HL-60 (cell line): Measurements from ENCODE around the gene CHST3.

ENCODE experiments used
- DNase-seq, 2 experiments: peaks; one replicate each; pipeline ENCODE4 v3.0.0-alpha.2; 2010 to 2020; ENCODE audit warnings: low read depth in 1 of 2, low spot score in 1 of 2
- H3K27ac ChIP-seq: fragments of 250-450 bp; sonication (Bioruptor Pico); replicated peaks from 2 replicates; pipeline ENCODE4 v1.5.1; 2020; ENCODE audit warnings: mild to moderate bottlenecking, moderate library complexity
- H3K27me3 ChIP-seq: fragments of 250-450 bp; sonication (Bioruptor Pico); 2 replicates; pipeline ENCODE4 v1.5.1; 2021; ENCODE audit warnings: mild to moderate bottlenecking, moderate library complexity; ENCODE audit not compliant: insufficient read depth, poor library complexity, severe bottlenecking
- H3K4me3 ChIP-seq: replicated peaks from 2 replicates; pipeline ENCODE4 v1.5.1; 2011; ENCODE audit warnings: mild to moderate bottlenecking, control low read depth, low read length; ENCODE audit not compliant: insufficient read depth
- GABPA ChIP-seq: IDR thresholded peaks from 2 replicates; pipeline ENCODE4 v1.6.1; 2012; ENCODE audit warnings: low read depth
- POLR2AphosphoS5 ChIP-seq: IDR thresholded peaks from 2 replicates; pipeline ENCODE4 v1.6.1; 2012; ENCODE audit warnings: low read depth
- SPI1 ChIP-seq: IDR thresholded peaks from 2 replicates; pipeline ENCODE4 v1.6.1; 2012; ENCODE audit warnings: low read depth, mild to moderate bottlenecking, borderline replicate concordance
- TF ChIP-seq, protein P1 (sequence below): IDR thresholded peaks from one replicate; pipeline ENCODE4 v1.5.1; 2011; ENCODE audit warnings: low read length, control low read depth, inconsistent platforms; ENCODE audit not compliant: insufficient read depth
- TF ChIP-seq, protein P2 (sequence below): IDR thresholded peaks from 2 replicates; pipeline ENCODE4 v1.6.1; 2012; ENCODE audit warnings: low read depth; ENCODE audit not compliant: insufficient replicate concordance

The CHST3 gene

DNA sequence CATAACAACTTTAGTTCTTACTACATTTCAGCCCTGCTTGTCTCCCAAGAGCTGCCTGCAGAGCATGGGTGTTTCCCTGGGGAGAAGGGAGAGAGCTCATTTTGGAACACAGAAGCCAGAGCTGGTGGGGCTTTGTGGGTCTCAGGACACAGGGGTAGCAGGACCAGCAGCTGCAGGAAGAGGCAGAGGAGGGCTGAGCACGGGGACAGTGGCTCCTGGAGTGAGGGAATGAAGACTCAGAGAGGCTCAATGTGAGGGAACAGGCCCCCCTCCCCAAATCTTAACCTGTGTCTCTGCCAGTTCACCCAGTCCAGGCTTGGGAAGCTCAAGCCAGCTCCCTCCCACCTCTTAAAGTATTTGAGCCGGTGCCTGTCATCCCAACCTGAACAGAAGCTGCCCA lies 50.0 kb downstream of the CHST3 start:
- TF ChIP-seq, protein P1, sequence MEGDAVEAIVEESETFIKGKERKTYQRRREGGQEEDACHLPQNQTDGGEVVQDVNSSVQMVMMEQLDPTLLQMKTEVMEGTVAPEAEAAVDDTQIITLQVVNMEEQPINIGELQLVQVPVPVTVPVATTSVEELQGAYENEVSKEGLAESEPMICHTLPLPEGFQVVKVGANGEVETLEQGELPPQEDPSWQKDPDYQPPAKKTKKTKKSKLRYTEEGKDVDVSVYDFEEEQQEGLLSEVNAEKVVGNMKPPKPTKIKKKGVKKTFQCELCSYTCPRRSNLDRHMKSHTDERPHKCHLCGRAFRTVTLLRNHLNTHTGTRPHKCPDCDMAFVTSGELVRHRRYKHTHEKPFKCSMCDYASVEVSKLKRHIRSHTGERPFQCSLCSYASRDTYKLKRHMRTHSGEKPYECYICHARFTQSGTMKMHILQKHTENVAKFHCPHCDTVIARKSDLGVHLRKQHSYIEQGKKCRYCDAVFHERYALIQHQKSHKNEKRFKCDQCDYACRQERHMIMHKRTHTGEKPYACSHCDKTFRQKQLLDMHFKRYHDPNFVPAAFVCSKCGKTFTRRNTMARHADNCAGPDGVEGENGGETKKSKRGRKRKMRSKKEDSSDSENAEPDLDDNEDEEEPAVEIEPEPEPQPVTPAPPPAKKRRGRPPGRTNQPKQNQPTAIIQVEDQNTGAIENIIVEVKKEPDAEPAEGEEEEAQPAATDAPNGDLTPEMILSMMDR: no peak
- TF ChIP-seq POLR2AphosphoS5 (no peak), GABPA (no peak), SPI1 (no peak)
- TF ChIP-seq, protein P2, sequence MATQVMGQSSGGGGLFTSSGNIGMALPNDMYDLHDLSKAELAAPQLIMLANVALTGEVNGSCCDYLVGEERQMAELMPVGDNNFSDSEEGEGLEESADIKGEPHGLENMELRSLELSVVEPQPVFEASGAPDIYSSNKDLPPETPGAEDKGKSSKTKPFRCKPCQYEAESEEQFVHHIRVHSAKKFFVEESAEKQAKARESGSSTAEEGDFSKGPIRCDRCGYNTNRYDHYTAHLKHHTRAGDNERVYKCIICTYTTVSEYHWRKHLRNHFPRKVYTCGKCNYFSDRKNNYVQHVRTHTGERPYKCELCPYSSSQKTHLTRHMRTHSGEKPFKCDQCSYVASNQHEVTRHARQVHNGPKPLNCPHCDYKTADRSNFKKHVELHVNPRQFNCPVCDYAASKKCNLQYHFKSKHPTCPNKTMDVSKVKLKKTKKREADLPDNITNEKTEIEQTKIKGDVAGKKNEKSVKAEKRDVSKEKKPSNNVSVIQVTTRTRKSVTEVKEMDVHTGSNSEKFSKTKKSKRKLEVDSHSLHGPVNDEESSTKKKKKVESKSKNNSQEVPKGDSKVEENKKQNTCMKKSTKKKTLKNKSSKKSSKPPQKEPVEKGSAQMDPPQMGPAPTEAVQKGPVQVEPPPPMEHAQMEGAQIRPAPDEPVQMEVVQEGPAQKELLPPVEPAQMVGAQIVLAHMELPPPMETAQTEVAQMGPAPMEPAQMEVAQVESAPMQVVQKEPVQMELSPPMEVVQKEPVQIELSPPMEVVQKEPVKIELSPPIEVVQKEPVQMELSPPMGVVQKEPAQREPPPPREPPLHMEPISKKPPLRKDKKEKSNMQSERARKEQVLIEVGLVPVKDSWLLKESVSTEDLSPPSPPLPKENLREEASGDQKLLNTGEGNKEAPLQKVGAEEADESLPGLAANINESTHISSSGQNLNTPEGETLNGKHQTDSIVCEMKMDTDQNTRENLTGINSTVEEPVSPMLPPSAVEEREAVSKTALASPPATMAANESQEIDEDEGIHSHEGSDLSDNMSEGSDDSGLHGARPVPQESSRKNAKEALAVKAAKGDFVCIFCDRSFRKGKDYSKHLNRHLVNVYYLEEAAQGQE: no peak
- no peak for DNase-seq
- Histone ChIP-seq H3K27ac (no peak overlapping the region), H3K4me3 (no peak overlapping the region), H3K27me3 (no peaks in the 10 kb centered on the region)

DNA sequence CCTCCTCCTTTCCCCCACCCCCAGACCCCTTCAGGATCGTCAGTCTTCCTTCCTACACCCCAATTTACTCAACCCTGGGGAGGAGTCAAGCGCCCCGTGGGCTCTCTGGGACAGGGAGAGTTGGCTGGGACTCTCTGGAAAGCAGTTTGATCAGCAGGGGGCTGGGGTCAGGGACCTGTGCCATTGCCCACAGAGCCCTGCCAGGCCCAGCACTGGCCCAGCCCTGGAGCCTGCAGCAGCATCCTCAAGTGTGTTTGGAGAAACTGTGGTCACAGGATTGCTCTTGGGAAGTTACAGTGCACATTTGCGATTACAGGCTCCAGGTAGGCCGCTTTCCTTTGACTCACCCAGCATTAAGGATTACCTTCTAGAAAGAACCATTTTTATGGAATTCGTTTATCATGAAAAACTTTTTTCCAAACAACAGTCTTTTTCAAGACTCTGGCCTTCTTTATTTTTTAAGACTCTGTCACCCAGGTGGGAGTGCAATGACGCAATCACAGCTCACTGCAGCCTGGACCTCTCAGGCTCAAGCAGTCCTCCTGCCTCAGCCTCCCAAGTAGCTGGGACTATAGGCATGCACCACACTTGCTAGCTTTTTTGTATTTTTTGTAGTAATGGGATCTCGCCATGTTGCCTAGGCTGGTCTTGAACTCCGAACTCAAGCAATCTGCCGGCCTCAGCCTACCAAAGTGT lies 50.7 kb downstream of the CHST3 start:
- Histone ChIP-seq H3K4me3 (no peak overlapping the region), H3K27ac (no peak overlapping the region), H3K27me3 (no peaks in the 10 kb centered on the region)
- no peak for DNase-seq
- TF ChIP-seq SPI1: no peak
- TF ChIP-seq, protein P2: no peak
- no peak for TF ChIP-seq POLR2AphosphoS5
- TF ChIP-seq, protein P1: no peak
- TF ChIP-seq GABPA: no peak

DNA sequence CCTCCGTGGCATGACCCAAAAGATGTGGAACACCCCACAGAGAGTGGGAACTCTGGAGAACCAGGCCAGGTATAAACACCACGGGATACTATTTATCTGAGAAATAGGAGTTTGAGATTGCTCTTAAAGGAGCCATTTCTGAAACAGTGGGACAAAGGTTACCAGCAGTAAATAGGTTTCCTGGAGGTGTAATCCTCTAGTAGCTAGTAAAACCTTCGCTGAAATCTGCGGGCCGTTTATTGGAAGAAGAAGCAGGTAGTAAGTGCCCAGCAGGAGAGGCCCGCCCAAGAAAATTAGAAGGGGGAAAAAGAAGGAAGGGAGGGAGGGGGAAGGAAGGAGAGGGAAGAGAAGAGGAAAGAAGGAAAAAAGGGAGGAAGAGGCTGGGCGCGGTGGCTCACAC lies 51.6 kb downstream of the CHST3 start:
- Histone ChIP-seq H3K27me3 (no peaks in the 10 kb centered on the region), H3K27ac (no peak overlapping the region), H3K4me3 (no peak overlapping the region)
- DNase-seq: no peak
- TF ChIP-seq, protein P1: no peak
- TF ChIP-seq GABPA (no peak), SPI1 (no peak), POLR2AphosphoS5 (no peak)
- TF ChIP-seq, protein P2: no peak
